Esophagus muscularis mucosa (tissue), 2 donors: ENCODE results near the gene CAMTA1.

Experiments used
- POLR2A ChIP-seq: fragments of 450-650 bp; IDR thresholded peaks from one replicate; pipeline ENCODE4 v1.6.1; 2017; ENCODE audit warnings: antibody characterized with exemption, moderate library complexity, mild to moderate bottlenecking, low read depth
- POLR2AphosphoS5 ChIP-seq, 2 donors: sonication (generic); formaldehyde crosslinking; IDR thresholded peaks; one replicate each; pipeline ENCODE4 v1.6.1; 2017; ENCODE audit warnings: antibody characterized with exemption in 2 of 2

- no peak for TF ChIP-seq POLR2AphosphoS5 (IDR thresholded peaks at IDR 0.05)
- TF ChIP-seq POLR2A: no peak
Measured at GRCh38 chr1:6982860-6983259, 197.6 kb downstream of the CAMTA1 start.
